ENCODE measurements around the gene ELFN1. TPM values are rescaled to one million over a fixed set of nuclear protein-coding genes. Genes with fewer than 3 reads are reported as not detected.
A peak's percentile ranks its signal among the peaks of the same experiment; 100 is the strongest.

ELFN1 gene
- total RNA-seq, 2 donors from 2014 or later, result 0.33 to 1.3 TPM

DNA sequence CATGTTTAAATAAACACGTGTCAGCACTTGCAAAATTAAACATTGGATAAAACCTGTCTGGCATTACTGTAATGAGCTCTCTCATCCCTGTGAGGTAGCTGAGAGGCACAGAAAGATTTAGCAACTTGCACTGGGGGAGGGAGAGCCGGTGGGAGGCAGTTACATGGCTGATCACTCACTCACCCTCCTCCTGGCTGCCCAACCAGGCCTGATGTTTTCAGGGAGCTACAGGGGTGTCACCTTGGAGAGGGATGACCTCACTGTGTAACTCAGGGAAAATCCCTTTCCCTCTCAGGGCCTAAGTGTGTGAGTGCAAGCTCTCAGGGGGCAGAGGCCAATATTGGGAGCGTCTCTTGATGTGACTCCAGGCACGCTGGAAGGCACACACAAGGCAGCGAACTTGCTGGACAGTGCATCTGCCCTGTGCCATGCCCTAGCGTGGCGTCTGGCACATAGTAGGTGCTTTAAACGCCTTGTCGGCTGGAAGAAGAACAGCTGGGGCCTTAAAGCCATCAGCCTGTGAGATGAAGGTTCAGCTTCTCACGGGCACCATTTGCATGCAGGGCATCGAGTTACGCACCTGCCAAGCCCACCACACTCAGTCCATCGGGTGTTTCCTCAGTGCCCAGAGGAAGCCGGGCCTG lies 51.1 kb downstream of the ELFN1 start:
- DNase-seq, result no peak
- Histone ChIP-seq H3K4me1 (peaks cover 9% of the 10 kb centered on the region), H3K27me3 (no peaks in the 10 kb centered on the region), H3K9me3 (no peaks in the 10 kb centered on the region), H3K27ac (no peak overlapping the region), H3K4me3 (no peak overlapping the region), H3K36me3 (replicated peaks in 1 of 2; ENCODE audit: insufficient read depth in 1 of 2, low read depth in 2 of 2) (no peaks in the 10 kb centered on the region)
- intact Hi-C loops (cut with DNase I), result no loop called here
- TF ChIP-seq, protein P1, sequence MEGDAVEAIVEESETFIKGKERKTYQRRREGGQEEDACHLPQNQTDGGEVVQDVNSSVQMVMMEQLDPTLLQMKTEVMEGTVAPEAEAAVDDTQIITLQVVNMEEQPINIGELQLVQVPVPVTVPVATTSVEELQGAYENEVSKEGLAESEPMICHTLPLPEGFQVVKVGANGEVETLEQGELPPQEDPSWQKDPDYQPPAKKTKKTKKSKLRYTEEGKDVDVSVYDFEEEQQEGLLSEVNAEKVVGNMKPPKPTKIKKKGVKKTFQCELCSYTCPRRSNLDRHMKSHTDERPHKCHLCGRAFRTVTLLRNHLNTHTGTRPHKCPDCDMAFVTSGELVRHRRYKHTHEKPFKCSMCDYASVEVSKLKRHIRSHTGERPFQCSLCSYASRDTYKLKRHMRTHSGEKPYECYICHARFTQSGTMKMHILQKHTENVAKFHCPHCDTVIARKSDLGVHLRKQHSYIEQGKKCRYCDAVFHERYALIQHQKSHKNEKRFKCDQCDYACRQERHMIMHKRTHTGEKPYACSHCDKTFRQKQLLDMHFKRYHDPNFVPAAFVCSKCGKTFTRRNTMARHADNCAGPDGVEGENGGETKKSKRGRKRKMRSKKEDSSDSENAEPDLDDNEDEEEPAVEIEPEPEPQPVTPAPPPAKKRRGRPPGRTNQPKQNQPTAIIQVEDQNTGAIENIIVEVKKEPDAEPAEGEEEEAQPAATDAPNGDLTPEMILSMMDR (IDR thresholded peaks at IDR 0.05), result no peak
- no peak for TF ChIP-seq POLR2A (IDR thresholded peaks at IDR 0.05)
- WGBS, 2 donors, result 58 to 68% methylated on average over 7 to 14 of the region's 14 CpGs
- no peak for ATAC-seq

DNA sequence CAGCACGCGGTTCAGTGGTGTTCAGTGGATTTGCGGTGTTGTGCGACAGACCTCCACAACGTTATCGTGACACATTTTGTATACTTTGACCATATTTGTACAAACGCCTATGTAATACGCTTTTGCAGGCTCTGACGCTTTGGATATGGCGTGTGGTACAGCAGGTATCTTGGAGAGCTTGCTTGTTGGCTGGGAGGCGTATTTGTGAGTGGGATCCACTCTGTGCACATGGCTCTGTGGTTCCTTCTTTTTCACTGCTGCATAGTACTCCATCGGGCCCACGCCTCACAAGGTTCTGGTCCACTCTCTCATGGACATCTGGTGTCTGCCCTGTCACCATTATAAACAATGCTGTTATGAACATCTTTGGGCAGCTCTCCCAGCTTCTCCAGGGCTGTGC lies 53.2 kb downstream of the ELFN1 start:
- Histone ChIP-seq H3K4me3 (no peak overlapping the region), H3K27ac (no peak overlapping the region), H3K27me3 (no peaks in the 10 kb centered on the region), H3K4me1 (peaks cover 9% of the 10 kb centered on the region), H3K36me3 (replicated peaks in 1 of 2; ENCODE audit: insufficient read depth in 1 of 2, low read depth in 2 of 2) (no peaks in the 10 kb centered on the region), H3K9me3 (no peaks in the 10 kb centered on the region)
- no peak for DNase-seq
- intact Hi-C loops (cut with DNase I), result no loop called here
- 89 to 90% methylated on average over 13 of the region's 13 CpGs for WGBS, 2 donors
- no peak for TF ChIP-seq POLR2A (IDR thresholded peaks at IDR 0.05)
- TF ChIP-seq, protein P1 (IDR thresholded peaks at IDR 0.05), result no peak
- no peak for ATAC-seq

DNA sequence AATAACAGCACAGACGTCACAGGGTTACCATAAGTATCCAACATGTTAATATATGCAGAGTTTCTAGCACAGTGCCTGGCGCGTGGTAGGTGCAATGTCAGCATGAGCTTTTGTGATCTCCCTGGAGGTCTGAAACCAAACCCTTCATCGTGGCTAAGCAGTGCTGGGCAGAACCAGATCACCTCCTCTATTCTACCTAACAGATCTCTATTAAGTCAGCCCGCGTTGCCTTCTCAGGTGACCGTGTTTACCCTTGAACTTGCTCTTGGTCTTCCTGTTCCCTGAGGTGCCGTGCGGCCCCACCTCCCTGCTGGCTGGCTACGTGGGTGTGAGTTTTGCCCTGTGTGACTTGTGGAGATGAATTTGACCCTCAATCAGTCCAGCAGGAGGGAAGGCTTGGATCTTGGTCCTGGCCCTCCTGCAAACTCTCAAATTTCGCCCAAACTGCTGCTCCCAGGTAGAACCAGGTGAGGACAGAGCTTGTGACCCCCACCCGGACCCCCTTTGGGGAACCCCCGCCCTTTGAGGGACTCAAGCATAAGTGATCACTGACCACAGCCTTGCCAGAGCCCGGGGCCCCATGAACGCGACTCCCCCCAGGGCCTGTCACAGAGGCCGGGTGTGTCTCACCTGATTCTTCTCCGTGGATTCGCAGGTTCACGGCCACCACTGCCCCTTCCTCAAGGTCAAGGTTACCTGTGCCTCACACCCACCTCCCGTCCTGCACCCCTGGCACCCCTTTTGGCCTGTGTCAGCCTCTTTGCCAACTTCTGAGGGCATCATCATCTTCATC lies 54.2 kb downstream of the ELFN1 start:
- 80 to 84% methylated on average over 18 to 21 of the region's 21 CpGs for WGBS, 2 donors
- Histone ChIP-seq H3K4me1 (peaks cover 9% of the 10 kb centered on the region), H3K27me3 (no peaks in the 10 kb centered on the region), H3K9me3 (peaks cover 0 to 4% (median 0%) of the 10 kb centered on the region in 3 donors), H3K4me3 (no peak overlapping the region), H3K36me3 (replicated peaks in 1 of 2; ENCODE audit: insufficient read depth in 1 of 2, low read depth in 2 of 2) (no peaks in the 10 kb centered on the region), H3K27ac (no peak overlapping the region)
- TF ChIP-seq POLR2A (IDR thresholded peaks at IDR 0.05), result no peak
- TF ChIP-seq, protein P1 (IDR thresholded peaks at IDR 0.05), result no peak
- intact Hi-C loops (cut with DNase I), result no loop called here
- ATAC-seq (no peak), DNase-seq (no peak)

DNA sequence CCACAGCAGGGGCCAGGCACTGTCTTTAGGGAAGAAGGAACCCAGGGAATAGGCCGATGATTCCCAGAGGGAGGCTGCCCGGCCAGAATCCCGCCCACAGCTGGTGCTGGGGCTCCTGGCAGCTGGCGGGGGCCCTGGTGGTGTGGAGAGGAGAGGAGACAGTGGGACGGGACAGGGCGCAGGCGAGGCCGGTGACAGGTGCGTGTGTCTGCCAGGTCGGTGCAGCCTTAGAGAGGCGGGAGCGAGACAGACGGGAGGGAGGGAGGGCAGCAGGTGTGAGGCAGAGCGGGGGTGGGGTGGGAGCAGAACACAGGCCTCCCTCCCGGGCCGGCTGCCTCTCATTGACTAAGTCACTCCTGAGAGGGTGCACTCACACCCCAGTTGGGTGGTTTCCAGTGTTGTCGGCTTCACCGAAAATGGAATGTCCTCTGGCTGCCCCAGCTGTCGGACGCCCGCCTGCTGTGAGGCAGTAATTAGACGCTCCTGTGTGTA lies 55.2 kb downstream of the ELFN1 start:
- Histone ChIP-seq H3K36me3 (replicated peaks in 1 of 2; ENCODE audit: insufficient read depth in 1 of 2, low read depth in 2 of 2) (no peaks in the 10 kb centered on the region), H3K4me3 (no peak overlapping the region), H3K27me3 (no peaks in the 10 kb centered on the region), H3K9me3 (peaks cover 0 to 13% (median 0%) of the 10 kb centered on the region in 3 donors), H3K4me1 (peaks cover 9% of the 10 kb centered on the region), H3K27ac (no peak overlapping the region)
- WGBS, 2 donors, result 22 to 27% methylated on average over 22 of the region's 22 CpGs
- DNase-seq (peak; percentile 30 to 71 (median 59)), ATAC-seq (peak; percentile 50)
- TF ChIP-seq, protein P1 (IDR thresholded peaks at IDR 0.05), result no peak
- TF ChIP-seq POLR2A (IDR thresholded peaks at IDR 0.05), result no peak
- intact Hi-C loops (cut with DNase I), result no loop called here

All from body of pancreas (tissue), 4 donors.